Activated CD8-positive, alpha-beta memory T cell treated with anti-CD3 and anti-CD28 coated beads, Interleukin-2, amount 50 U/mL, for 24 hours (primary cell): Measurements from ENCODE around the gene ANGPT4.
"Not testable (repeated sequence)": the region's sequence is repeated elsewhere in the genome, so short reads cannot be mapped to it uniquely, and the experiment has no call there.

ENCODE experiments used
- DNase-seq: peaks from one replicate; pipeline ENCODE4 v3.0.0-alpha.2; 2020; ENCODE audit errors: extremely low read depth

The ANGPT4 gene

GRCh38 chr20:875115-875514 lies 41.0 kb downstream of the ANGPT4 start:
- DNase-seq: no peak

GRCh38 chr20:873875-874607 lies 42.1 kb downstream of the ANGPT4 start:
- no peak for DNase-seq

- DNase-seq: no peak
Observed at GRCh38 chr20:872855-873520, 43.1 kb downstream of the ANGPT4 start.

- DNase-seq: no peak
Observed at GRCh38 chr20:871948-872347, 44.2 kb downstream of the ANGPT4 start.

GRCh38 chr20:871436-871835 lies 44.7 kb downstream of the ANGPT4 start:
- DNase-seq: no peak

- no peak for DNase-seq
Observed at GRCh38 chr20:870758-871157, 45.4 kb downstream of the ANGPT4 start.

- no peak for DNase-seq
Observed at GRCh38 chr20:869606-870005, 46.5 kb downstream of the ANGPT4 start.

GRCh38 chr20:868279-868678 lies 47.9 kb downstream of the ANGPT4 start:
- DNase-seq: no peak

- no peak for DNase-seq
Observed at GRCh38 chr20:865440-865839, 50.7 kb downstream of the ANGPT4 start.

GRCh38 chr20:860891-861290 lies 55.2 kb downstream of the ANGPT4 start:
- no peak for DNase-seq

- DNase-seq: no peak
Observed at GRCh38 chr20:859751-860231, 56.3 kb downstream of the ANGPT4 start.

GRCh38 chr20:858011-858410 lies 58.1 kb downstream of the ANGPT4 start:
- DNase-seq: no peak

- DNase-seq: no peak
Observed at GRCh38 chr20:856361-856775, 59.8 kb downstream of the ANGPT4 start.

GRCh38 chr20:855466-856360 lies 60.4 kb downstream of the ANGPT4 start:
- no peak for DNase-seq

GRCh38 chr20:854601-855000 lies 61.5 kb downstream of the ANGPT4 start:
- no peak for DNase-seq

GRCh38 chr20:853406-853996 lies 62.6 kb downstream of the ANGPT4 start:
- DNase-seq: no peak

GRCh38 chr20:848731-849130 lies 67.4 kb downstream of the ANGPT4 start:
- DNase-seq: not testable (repeated sequence)

- DNase-seq: no peak
Observed at GRCh38 chr20:848193-848592, 67.9 kb downstream of the ANGPT4 start.

GRCh38 chr20:846894-847278 lies 69.2 kb downstream of the ANGPT4 start:
- no peak for DNase-seq

GRCh38 chr20:845941-846893 lies 69.9 kb downstream of the ANGPT4 start:
- DNase-seq: no peak
